ENCODE measurements around the gene CCDC172. TPM values are rescaled to one million over a fixed set of nuclear protein-coding genes. Genes with fewer than 3 reads are reported as not detected.

The CCDC172 gene, protein sequence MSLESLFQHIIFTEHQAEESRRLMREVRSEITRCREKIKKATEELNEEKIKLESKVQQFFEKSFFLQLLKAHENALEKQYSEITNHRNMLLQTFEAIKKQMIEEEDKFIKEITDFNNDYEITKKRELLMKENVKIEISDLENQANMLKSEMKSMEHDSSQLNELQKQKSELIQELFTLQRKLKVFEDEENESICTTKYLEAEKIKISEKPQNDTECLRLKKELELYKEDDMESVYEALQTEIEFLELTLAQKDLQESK
- not detected in 2 replicates for total RNA-seq

GRCh38 chr10:116324227-116324950 lies at the start of gene CCDC172:
TSS of gene CCDC172 (plus strand) at chr10:116324448. CDS start at chr10:116325012, 564 bp downstream.

GRCh38 chr10:116427671-116428070 lies 103.4 kb downstream of the CCDC172 start, which contains the start of gene PNLIPRP3:
TSS of gene PNLIPRP3 (plus strand) at chr10:116427847. CDS start at chr10:116428013, 166 bp downstream.

Other genes with a start within 250 kb of the CCDC172 start
- gene GFRA1, start 51.2 kb upstream of the CCDC172 start, total RNA-seq, result 0.15 and 0.50 TPM in 2 replicates
- gene PNLIPRP3, start 103.4 kb downstream of the CCDC172 start, total RNA-seq, result 0.17 TPM in 1 of 2 replicates, not detected in the other
- gene PNLIP, start 221.5 kb downstream of the CCDC172 start, total RNA-seq, result not detected in 2 replicates